Keratinocyte (primary cell): Measurements from ENCODE around the gene SARNP. TPM values are rescaled to one million over a fixed set of nuclear protein-coding genes. Genes with fewer than 3 reads are reported as not detected.

ENCODE experiments used
- DNase-seq: peaks from one replicate; pipeline ENCODE4 v3.0.0-alpha.2; 2011; ENCODE audit warnings: low read depth, missing footprints, low spot score
- FAIRE-seq: peaks from 2 replicates; lab custom pipeline; 2011; peaks lifted over from hg19 to GRCh38; lab: Jason Lieb, UNC
- H2AFZ ChIP-seq: 2 replicates; pipeline ENCODE4 v1.6.0; 2012; ENCODE audit warnings: low read length, control low read depth, inconsistent platforms; ENCODE audit not compliant: control insufficient read depth
- H3K27ac ChIP-seq: 2 replicates; pipeline ENCODE4 v1.5.1; 2011; ENCODE audit warnings: low read length; ENCODE audit not compliant: control insufficient read depth, insufficient read depth
- H3K27me3 ChIP-seq: 3 replicates; pipeline ENCODE4 v1.6.0; 2011; ENCODE audit warnings: low read length; ENCODE audit not compliant: control insufficient read depth, insufficient read depth; ENCODE audit errors: extremely low read depth
- H3K36me3 ChIP-seq, 2 experiments: 2 replicates in 1 of 2; 3 replicates in 1 of 2; pipeline ENCODE4 v1.5.1; 2011; ENCODE audit warnings: low read length in 2 of 2, mild to moderate bottlenecking in 1 of 2; ENCODE audit not compliant: control insufficient read depth in 2 of 2, insufficient read depth in 2 of 2; ENCODE audit errors: extremely low read depth in 1 of 2
- H3K4me1 ChIP-seq: 3 replicates; pipeline ENCODE4 v1.5.1; 2011; ENCODE audit warnings: low read length; ENCODE audit not compliant: control insufficient read depth, insufficient read depth; ENCODE audit errors: extremely low read depth
- H3K4me2 ChIP-seq: 3 replicates; pipeline ENCODE4 v1.6.0; 2011; ENCODE audit warnings: low read depth, low read length; ENCODE audit not compliant: control insufficient read depth, insufficient read depth; ENCODE audit errors: extremely low read depth
- H3K4me3 ChIP-seq, 3 experiments: fragments of 200-600 bp in 1 of 3; sonication (generic) in 1 of 3; 2 replicates in 2 of 3; 3 replicates in 1 of 3; pipeline ENCODE4 v1.5.1; 2011 to 2016; ENCODE audit warnings: low read length in 3 of 3, mild to moderate bottlenecking in 3 of 3, control low read depth in 2 of 3, inconsistent platforms in 1 of 3, low read depth in 1 of 3, mixed read lengths in 1 of 3, mixed run types in 1 of 3, moderate library complexity in 1 of 3; ENCODE audit not compliant: control insufficient read depth in 2 of 3, insufficient read depth in 2 of 3; ENCODE audit errors: extremely low read depth in 1 of 3
- H3K79me2 ChIP-seq: 2 replicates; pipeline ENCODE4 v1.6.0; 2012; ENCODE audit warnings: low read length; ENCODE audit not compliant: control insufficient read depth, insufficient read depth
- H3K9ac ChIP-seq: 3 replicates; pipeline ENCODE4 v1.6.0; 2011; ENCODE audit warnings: low read length; ENCODE audit not compliant: control insufficient read depth, insufficient read depth; ENCODE audit errors: extremely low read depth
- H3K9me1 ChIP-seq: 3 replicates; pipeline ENCODE4 v1.6.0; 2011; ENCODE audit warnings: low read length; ENCODE audit not compliant: control insufficient read depth, insufficient read depth; ENCODE audit errors: extremely low read depth
- H3K9me3 ChIP-seq: 2 replicates; pipeline ENCODE4 v1.5.1; 2012; ENCODE audit warnings: low read depth, low read length; ENCODE audit not compliant: control insufficient read depth
- H4K20me1 ChIP-seq: 3 replicates; pipeline ENCODE4 v1.6.0; 2011; ENCODE audit warnings: low read length; ENCODE audit not compliant: control insufficient read depth, insufficient read depth; ENCODE audit errors: extremely low read depth
- CTCF ChIP-seq, 3 experiments: IDR thresholded peaks in 1 of 3; conservative IDR thresholded peaks in 1 of 3; optimal IDR thresholded peaks in 1 of 3; 2 replicates in 2 of 3; 3 replicates in 1 of 3; pipeline versions ENCODE3 to v1.5.1; 2011; ENCODE audit warnings: low read length in 3 of 3, mild to moderate bottlenecking in 3 of 3, moderate library complexity in 2 of 3, control low read depth in 1 of 3, inconsistent platforms in 1 of 3; ENCODE audit not compliant: insufficient read depth in 2 of 3; ENCODE audit errors: extremely low read depth in 1 of 3
- EZH2 ChIP-seq: IDR thresholded peaks from one replicate; pipeline ENCODE4 v1.6.1; 2012; ENCODE audit warnings: inconsistent platforms, mild to moderate bottlenecking, low read length, moderate library complexity
- dilution Hi-C: fragments of 300-500 bp; cut with MboI; formaldehyde crosslinking; loops from one replicate; pipeline ENCODE4 v1.7.0; 2020; ENCODE audit warnings: low sequenced_read_pairs; ENCODE audit not compliant: extremely low pct_ligation_motif_present
- polyA plus RNA-seq, 5 experiments: library from polyadenylated mRNA; depleted of rRNA in 3 of 5; stranded (reverse) in 3 of 5; stranded (forward) in 1 of 5; unstranded in 1 of 5; fragments of >200 nt; gene quantifications; 1 replicate in 1 of 5; 2 replicates in 3 of 5; 3 replicates in 1 of 5; pipeline versions ENCODE4 v1.2.1 to v1.2.3, GENCODE V29; 2011 to 2012; ENCODE audit warnings: missing spikeins in 2 of 5, low read depth in 1 of 5, low replicate concordance in 1 of 5

The SARNP gene
- polyA plus RNA-seq, 1 donor (not counting 4 experiments of a cell fraction or from before 2014, with no cell fraction given) = 168 TPM

GRCh38 chr12:55724226-55724939 is 93.1 kb downstream of the SARNP start:
- Histone ChIP-seq H3K36me3 (peaks cover 20 to 24% of the 10 kb centered on the region in 2 experiments), H3K4me2 (no peak overlapping the region), H3K9ac (no peak overlapping the region), H4K20me1 (no peaks in the 10 kb centered on the region), H3K4me1 (peaks cover 35% of the 10 kb centered on the region), H3K27me3 (no peaks in the 10 kb centered on the region), H3K9me1 (no peaks in the 10 kb centered on the region), H3K4me3 (no peak overlapping the region), H3K79me2 (peaks cover 19% of the 10 kb centered on the region), H3K27ac (no peak overlapping the region), H3K9me3 (no peaks in the 10 kb centered on the region), H2AFZ (no peak overlapping the region)
- dilution Hi-C loops = loop anchor here (5.0 kb wide), 1 partner anchor 37 kb away; no protein-coding TSS in a partner anchor
- peak; percentile 71 to 88 (median 84) for TF ChIP-seq CTCF (optimal IDR thresholded peaks at IDR 0.05 in 1 of 3, IDR thresholded peaks at IDR 0.05 in 1 of 3, conservative IDR thresholded peaks at IDR 0.05 in 1 of 3; ENCODE audit: extremely low read depth in 1 of 3, insufficient read depth in 2 of 3, low read length in 3 of 3)
- no peak for TF ChIP-seq EZH2
- no peak for DNase-seq
- no peak for FAIRE-seq

- H3K36me3 ChIP-seq = peaks cover 20 to 24% of the 10 kb centered on the region in 2 experiments
- dilution Hi-C loops = loop anchor here (5.0 kb wide), 1 partner anchor 36 kb away; no protein-coding TSS in a partner anchor
- H2AFZ ChIP-seq = no peak overlapping the region
- H3K9me1 ChIP-seq = no peaks in the 10 kb centered on the region
- H3K4me2 ChIP-seq = no peak overlapping the region
- H3K9me3 ChIP-seq = no peaks in the 10 kb centered on the region
- FAIRE-seq = no peak
- H3K4me3 ChIP-seq = no peak overlapping the region
- TF ChIP-seq EZH2 = no peak
- no peak for TF ChIP-seq CTCF (optimal IDR thresholded peaks at IDR 0.05 in 1 of 3, IDR thresholded peaks at IDR 0.05 in 1 of 3, conservative IDR thresholded peaks at IDR 0.05 in 1 of 3; ENCODE audit: extremely low read depth in 1 of 3, insufficient read depth in 2 of 3, low read length in 3 of 3)
- H3K4me1 ChIP-seq = peaks cover 33% of the 10 kb centered on the region
- H4K20me1 ChIP-seq = no peaks in the 10 kb centered on the region
- peaks cover 19% of the 10 kb centered on the region for H3K79me2 ChIP-seq
- no peak overlapping the region for H3K27ac ChIP-seq
- no peak overlapping the region for H3K9ac ChIP-seq
- DNase-seq = no peak
- H3K27me3 ChIP-seq = no peaks in the 10 kb centered on the region
Observed at GRCh38 chr12:55723516-55724225, 93.9 kb downstream of the SARNP start.
